ENCODE results near the gene HYAL3.

Gene HYAL3

GRCh38 chr3:50327943-50328691, 28.9 kb upstream of the HYAL3 start, which contains the start of gene TUSC2:
Gene TUSC2, minus strand, starts transcription at chr3:50328223. Its CDS starts 124 bp downstream, at chr3:50328099.
- peak; percentile 93 for DNase-seq

DNA sequence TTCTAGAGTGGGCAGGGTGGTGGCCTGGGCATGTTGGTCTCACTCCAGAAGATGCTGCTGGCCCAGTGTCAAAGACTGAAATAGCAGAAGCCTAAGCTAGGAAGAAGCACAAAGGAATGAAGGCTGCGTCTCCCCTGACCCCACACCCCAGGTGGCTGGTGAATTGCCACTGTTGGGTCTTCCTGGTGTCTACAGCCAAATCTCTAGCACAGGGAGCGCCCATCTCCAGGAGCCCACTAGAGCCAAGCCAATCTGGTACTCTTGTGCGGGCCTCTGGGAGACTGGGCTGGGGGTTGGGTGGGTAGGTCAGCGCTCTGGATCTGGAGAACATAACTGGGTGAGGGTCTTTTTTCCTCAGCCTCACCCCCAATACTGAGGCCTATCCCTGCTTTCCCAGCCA, 27.9 kb upstream of the HYAL3 start:
- DNase-seq: no peak

DNA sequence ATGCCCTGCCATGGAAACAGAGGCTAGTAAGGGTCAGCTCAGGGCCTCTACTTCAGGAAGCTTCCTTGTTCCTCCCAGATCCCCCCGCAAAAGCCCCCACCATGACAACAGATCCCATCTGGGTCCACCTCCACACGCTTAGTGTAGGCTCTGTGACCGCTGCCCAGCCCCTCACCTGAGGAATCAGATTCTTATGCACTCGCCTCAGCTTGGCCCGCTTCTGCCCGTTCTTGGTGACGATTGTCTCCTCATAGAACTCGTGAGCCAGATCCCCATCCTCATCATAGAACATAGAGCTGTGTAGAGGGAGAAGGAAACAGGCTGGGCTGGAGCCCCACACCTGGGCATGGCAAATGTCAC, 27.0 kb upstream of the HYAL3 start:
- DNase-seq: no peak

GRCh38 chr3:50325497-50326181, 26.4 kb upstream of the HYAL3 start:
- DNase-seq: no peak

- DNase-seq: no peak
These were observed 25.9 kb upstream of the HYAL3 start for GRCh38 chr3:50325113-50325480.

DNA sequence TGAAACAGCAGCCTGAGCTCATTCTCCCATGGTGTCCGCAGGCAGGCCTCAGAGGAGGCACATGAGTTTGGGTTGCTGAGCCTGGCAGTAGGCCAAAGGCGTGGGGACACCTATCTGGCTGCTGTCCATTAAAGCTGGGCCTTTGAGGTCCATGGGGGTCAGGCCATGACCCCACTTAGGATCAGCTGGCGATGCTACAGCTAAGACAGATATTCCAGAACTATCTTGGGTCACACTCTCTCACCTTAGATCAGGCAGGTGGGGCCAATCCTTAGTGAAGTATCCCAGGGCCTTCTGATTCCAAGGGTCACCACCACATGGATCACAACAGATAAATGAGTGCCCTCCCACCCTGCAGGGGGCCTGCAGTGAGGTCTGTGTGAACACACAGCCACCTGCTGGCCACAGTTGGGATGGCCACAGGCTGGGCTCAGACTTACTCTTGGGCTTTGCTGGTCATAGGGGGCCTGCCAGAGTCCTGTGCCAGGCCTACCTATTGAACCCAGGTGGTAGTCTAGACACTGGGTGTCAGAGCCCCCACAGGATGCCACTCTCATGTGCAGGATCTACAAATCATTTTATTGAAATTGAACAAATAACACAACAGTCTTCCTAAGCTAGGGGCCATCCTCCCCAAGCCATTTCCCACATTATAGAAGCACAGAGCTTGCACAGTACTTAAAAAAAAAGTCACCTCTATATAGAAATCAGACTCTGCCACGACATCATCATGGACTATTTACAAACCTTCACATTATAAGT, 25.3 kb upstream of the HYAL3 start:
- DNase-seq: peak; percentile 63

DNA sequence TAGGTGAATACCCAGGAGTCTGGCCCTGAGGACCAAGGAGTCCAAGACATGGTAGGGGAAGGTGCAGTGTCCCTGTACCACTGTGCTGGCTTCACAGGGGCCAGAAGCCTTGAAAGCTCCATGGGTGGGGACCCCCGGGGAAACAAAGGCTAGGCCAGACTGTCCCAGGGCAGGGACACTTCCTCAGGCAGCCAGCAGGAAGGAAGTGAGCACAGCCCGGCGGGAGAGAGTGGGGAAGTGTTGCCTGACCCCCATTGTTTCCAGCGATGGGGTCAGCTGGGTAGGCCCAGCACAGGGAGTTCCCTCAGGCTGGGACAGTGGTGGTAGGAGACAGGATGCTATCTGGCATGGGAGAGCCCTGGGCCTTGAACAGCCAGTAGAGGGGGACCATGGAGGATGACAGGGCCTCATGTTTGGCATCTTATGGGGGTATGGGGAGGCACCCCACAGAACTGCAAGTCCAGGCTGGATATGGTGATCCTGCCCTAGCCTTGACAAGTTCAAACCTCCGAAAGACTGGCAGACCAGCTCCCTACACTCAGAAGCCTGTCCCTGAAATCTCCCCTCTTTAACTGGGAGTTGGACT, 24.5 kb upstream of the HYAL3 start:
- DNase-seq: no peak

DNA sequence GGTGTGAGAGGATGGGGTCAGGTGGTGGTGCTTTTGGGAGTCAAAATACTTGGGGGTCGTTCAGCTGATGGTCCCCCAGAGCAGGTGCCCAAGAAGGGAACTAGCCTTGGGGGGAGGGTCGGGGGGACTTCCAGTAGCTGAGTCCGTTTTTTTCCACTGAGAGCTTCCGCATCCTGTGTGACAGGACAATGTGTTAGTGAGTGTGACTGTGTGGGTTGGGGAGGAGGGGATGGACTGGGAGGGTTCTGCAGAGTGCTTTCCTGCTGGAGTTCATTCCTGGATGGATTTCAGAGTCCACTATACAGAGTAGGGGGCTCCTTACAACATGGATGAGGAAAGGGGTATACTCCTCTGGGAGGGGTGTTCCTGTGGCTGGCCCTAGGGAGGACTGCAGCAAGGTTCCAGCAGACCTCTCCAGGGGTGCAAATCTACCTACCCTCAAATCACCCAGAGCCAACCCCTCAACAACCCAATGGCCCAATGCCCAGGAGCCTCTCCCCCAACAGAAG, 23.9 kb upstream of the HYAL3 start:
- DNase-seq: no peak

- DNase-seq: no peak
These were observed 23.3 kb upstream of the HYAL3 start, which contains the start of gene HYAL2 for GRCh38 chr3:50322386-50323091. Gene HYAL2, minus strand, starts transcription at chr3:50322745. Its CDS starts 2,256 bp downstream, at chr3:50320489.

- DNase-seq: no peak
These were observed 22.8 kb upstream of the HYAL3 start for GRCh38 chr3:50322115-50322385.

DNA sequence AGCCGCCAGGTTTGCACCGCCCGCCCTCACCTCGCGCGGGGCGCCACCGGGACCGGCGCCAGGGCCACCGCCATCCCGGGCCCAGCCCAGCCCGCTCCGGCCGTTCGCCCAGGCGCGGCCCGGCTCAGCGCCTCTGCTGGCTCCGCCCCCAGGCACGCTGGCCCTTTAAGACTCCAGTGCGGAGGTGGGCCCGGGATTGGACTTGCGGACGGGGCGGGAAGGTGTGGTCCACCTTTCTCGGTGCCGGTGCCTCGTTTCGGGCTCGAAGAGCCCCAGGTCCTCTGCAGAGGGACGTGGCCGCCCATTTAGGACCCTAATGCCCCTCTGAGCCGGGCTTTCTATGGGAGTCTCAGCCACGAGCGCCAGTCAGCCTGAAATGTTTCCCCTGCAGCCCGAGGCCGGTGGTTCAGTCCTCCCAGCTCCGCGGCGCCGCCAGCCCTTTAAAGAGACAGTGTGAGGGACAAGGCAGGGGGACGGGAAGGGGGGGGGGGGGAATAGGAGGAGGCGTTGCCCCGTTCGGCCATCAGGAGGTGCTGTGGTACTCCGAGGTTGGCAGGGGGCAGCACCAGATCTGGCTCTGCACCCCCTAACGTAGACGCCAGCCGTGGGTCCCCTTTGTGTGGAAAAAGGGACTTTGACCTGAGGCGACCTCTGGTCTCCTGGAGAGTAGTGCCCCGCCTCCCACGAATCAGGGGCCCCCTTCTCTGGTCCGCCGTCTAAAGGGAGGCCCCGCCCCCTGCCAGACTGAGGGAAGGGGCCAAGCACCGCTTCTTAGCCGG, 22.3 kb upstream of the HYAL3 start:
- DNase-seq: peak; percentile 78

GRCh38 chr3:50320853-50321335, 21.7 kb upstream of the HYAL3 start:
- DNase-seq: peak; percentile 62

- DNase-seq: no peak
These were observed 20.9 kb upstream of the HYAL3 start for GRCh38 chr3:50319894-50320625.

DNA sequence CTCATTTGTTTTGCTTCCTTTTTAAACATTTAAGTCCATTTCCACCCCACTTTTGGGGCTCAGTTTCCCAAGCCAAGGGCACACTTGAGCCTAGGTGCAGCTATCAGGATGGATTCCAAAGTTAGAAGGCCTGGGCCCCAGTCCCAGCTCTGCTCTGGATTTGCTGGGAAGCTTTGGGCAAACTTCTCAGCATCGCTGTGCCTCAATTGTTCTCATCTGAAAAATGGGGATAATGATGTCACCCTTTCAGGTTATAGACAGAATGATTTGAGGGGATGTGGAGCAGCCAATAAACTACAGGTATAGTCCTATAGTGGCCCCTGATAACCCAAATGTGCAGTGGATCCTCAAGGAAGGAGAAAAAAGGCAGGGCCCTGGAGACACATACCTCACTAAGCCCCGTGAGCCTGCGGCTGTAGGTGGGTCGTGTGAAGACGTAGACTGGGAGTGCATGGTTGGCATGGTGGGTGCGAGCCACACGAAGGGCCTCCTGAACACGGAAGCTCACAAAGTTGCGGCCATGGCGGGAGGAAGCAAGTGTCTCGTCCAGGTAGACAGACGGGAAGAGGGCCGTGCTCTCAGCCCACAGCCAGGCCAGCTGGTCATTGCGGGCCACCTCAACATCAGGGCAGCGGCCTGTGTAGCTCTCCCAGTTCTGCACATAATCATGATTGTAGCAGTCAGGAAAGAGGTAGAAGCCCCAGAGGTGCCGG, 20.1 kb upstream of the HYAL3 start:
- no peak for DNase-seq

GRCh38 chr3:50318615-50319014, 19.4 kb upstream of the HYAL3 start:
- DNase-seq: no peak

- no peak for DNase-seq
These were observed 19.0 kb upstream of the HYAL3 start for GRCh38 chr3:50318163-50318562.

DNA sequence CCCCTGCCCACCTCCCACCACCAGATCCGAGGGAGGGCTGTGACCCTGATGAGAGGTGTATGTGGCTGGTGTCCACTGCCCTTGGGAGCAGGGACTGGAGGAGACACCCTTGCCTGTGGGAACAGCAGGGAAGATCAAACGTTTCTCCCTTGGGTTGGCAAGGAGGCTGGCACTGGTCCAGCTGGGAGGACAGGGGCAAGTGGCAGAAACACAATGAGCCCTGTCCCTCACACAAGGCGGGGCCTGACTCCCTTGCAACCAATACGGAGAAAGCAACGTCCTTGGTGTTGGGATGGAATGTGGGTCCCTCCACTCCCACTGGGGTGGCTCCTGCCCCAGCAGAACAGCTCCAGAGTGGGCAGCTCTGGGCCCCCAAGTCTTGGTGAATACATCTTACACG, 18.1 kb upstream of the HYAL3 start:
- no peak for DNase-seq

GRCh38 chr3:50316657-50317242, 17.5 kb upstream of the HYAL3 start:
- DNase-seq: no peak

DNA sequence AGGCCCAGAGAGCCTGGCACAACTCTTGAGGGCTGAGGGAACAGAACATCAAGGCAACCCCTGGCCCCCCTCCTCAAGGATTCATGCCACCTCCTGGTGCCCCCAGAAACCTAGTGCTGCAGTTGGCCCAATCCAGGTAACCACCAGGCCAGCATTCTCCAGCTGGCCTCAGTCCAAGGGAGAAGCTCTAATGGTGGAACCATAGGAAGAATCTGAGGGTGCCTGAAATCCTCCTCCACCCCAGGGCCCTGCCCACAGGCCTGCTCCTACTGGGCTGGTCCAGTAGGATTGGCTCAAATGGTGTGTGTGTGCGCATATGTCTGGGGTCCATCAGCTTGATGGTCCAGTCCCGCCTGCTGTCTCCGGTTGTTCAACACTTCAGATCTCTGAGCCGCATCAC, 15.6 kb upstream of the HYAL3 start:
- no peak for DNase-seq

- no peak for DNase-seq
These were observed 15.1 kb upstream of the HYAL3 start for GRCh38 chr3:50314342-50314741.
